GM19467 (cell line): ENCODE measurements around the gene SIPA1L3.

Source experiments
- ATAC-seq: cut with Tn5 transposase; IDR thresholded peaks from one replicate; pipeline ENCODE4 v1.9.1; 2021; ENCODE audit warnings: mild to moderate bottlenecking, moderate library complexity; ENCODE audit not compliant: unreplicated experiment

SIPA1L3 gene

DNA sequence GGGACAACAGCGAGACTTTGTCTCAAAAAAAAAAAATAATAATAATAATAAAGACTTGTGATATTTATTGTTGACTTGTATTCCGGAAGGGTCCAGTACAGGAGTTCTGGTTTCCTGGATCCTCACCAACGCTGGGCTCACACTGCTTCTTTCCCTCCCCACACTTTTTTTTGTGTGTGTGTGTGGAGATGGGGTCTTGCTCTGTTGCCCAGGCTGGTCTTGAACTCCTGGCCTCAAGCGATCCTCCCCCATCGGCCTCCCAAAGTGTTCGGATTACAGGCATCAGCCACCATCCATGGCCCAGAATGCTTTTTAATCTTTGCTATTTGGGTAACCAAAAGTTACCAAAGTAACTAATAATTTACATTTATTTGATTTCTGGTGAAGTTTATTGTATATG, 39.1 kb downstream of the SIPA1L3 start:
- no peak for ATAC-seq

DNA sequence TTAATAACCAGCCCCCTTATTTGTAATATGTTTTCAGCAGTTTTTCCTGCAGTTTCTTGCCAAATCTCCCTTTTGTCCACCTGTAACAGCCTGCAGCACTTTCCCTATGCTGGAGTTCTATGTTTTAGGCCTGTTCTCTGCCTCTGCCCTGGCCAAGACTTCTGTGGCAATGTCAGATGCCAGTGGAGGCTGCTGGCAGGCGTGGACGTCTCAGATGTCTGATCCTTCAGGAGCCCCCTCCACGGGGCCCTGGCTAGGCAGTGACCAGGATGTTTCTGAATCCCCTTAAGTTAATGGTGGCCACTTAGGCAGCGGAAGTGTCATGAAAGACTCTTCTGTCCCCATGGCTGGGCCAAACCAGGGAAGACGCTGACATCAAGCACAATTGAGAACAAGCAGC, 40.8 kb downstream of the SIPA1L3 start:
- ATAC-seq, result no peak

DNA sequence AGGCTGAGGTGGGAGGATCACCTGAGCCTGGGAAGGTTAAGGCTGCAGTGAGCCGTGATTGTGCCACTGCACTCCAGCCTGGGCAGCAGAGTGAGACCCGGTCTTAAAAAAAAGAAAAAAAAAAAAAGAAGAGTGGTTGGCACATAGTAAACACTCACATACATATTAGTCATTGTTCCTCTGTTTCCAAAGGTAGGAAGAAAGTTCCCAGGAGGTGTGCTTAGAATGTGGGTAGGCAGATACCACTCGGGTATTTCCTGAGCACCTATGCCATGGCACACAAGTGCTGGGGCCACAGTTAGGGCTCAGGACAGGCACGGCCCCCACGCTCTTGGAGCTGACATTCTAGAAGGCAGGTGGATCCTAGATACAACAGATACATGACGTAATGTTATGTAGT, 41.4 kb downstream of the SIPA1L3 start:
- ATAC-seq, result no peak

DNA sequence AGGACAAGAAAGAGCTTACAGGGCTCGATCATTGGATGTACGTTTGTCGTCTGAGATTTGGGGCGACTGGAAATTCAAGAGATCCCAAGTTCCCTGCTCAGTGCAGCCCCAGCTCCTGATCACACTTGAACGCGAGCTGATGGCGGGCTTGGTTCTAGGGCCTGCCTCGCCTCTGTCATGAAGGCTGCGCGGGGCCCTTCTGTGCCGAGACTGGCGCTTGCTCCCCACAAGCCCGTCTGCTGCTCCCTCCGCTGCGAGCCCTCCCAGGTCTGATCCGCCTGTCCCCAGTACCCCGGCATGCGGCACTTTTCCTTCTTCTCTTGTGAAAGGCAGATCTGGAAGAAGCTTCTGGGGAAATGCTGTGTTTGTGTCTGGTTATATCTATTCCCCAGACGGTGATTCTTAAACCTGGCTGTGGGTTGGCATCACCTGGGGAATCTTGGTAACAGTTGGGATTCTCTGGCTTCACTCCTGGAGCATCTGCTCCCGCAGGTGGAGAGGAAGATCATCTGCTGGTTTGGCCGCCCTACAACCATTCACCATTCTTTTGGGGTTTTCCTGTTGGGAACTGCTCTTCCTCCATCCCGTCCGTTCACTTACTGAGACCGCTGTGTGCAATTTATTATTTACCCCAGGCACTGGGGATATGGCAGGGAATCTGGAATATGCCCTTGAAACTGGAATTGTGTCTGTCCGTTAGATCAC, 43.6 kb downstream of the SIPA1L3 start:
- no peak for ATAC-seq

DNA sequence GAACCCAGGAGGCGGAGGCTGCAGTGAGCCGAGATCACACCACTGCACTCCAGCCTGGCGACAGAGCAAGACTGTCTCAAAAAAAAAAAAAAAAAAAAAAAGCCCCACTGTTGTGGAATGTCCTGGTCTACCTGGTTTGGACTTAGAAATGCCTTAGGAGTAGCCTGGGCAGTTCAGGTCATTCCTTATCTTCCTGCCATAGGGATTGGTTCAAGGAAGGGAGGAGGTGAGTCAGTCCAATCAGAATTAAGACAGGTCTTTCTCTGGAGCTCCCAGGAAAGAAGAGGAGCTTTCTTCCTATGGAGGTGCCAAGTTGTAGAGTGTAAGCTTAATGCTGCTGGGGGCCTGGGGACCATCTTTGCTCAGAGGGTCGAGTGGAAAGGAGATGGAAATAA, 44.8 kb downstream of the SIPA1L3 start:
- ATAC-seq, result no peak

DNA sequence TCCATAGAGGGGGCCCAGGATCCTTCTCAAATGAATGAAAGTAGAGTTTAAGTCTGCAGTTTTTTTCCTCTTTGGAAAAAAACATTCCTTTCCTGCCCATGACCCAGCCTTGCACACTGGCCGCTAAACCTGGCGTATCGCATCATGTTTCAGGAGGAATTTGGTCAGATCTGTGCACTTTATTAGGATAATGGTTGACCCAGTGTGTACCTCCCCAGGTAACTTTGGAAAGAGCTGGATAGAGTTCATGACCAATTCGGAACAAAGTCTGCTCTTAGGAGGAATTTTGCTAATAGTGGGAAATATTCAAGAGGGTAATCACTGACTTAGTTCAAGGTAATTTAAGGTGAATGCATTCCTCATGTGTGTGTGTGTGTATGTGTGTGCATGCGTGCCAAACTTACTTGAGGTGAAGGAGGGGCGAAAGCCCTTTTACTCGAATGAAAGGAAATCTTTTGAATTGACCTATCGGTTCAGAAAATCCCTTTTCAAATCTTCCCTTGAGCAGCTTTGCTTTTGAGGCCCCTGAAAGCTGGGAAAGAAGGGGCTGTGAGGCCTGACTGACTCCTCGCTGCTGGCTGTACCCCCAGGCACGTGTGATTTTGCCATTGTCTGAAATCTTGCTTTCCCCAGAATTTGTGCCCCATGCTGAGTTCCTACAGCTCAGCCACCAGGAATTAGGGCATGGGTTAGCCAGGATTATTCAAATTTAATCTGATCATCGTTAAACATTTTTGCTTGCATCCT, 46.3 kb downstream of the SIPA1L3 start:
- ATAC-seq, result no peak

DNA sequence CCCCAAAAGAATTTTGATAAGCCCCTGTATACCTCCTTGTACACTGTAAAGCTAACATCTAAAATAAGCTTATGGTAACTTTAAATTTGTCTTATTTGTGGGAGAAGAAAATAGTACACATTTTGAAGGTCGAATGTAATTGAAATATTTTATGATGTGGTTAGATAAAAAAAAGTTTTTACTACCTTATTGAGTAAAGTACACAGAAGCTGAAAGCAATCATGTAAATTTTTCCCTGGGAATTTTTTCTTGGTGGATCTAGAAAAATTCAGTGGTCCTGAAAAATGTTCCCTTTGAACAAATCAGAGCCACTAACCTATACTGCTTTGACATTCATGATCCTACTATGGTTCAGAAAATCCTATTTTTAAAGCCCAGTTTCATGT, 46.9 kb downstream of the SIPA1L3 start:
- ATAC-seq, result no peak

DNA sequence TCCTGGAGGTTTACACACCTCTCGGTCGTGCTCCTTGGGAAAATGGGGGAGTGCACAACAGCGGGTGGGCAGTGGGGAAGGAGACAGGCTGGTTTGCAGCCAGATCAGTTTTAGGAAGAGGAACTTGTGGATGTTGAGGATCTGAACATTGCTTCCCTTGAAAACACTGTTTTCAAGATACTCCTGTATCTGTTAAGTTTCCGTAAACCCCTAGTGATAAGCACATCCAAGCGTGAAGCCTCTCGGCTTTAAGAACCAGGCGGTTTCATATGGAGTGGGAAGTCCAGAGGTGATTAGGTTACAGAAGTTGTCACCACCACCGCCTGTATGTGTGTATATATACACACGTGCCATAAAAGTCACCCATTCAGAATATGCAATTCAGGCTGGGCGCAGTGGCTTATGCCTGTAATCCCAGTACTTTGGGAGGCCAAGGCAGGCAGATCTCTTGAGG, 47.4 kb downstream of the SIPA1L3 start:
- ATAC-seq, result no peak

DNA sequence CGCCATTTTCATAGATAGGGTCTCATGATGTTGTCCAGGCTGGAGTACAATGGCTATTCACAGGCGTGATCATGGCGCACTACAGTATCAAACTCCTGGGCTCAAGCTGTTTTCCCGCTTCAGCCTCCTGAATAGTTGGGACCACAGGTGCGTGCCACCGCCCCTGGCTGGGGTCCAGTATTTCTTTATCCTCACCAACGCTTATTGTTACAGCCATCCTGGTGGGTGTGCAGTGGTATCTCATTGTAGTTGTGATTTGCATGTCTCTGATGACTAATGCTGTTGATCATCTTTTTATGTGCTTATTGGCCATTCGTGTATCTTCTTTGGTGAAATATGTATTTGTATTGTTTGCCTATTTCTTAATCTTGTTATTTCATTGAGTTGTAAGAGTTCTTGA, 49.0 kb downstream of the SIPA1L3 start:
- ATAC-seq, result no peak

DNA sequence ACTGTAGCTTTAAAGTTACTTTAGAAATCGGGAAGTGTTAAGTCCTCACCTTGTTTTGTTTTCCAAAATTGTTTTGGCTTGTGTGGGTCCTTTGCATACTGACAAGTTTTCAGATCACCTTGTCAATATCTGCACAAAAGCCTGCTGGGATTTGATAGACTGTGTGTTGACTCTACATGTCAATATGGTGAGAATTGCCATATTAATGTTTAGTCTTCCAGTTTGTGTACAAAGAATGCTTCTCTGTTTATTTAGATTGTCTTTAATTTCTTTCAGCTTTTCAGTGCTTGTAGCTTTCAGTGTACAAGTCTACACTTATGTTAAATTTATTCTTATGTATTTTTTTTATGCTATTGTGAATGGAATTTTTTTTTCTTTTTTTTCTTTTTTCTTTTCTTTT, 50.2 kb downstream of the SIPA1L3 start:
- ATAC-seq, result no peak

DNA sequence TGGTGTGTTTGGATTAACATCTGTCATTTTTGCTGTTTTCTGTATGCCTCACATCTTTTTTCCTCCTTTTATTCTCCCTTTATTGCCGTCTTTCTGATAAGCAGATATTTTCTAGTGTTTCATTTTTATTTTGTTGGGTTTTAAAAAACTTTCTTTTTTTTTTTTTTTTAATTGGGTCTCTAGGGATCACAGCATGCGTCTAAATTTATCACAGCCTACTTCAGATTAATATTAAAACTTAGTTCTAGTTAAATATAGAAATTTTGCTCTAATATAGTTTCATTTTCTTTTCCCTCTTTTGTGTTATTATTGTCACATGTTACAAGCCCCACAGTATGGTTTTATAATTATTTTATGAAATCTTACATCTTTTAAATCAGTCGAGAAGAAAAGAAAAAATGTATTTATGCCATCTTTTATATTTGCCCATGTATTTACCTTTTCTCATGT, 52.7 kb downstream of the SIPA1L3 start:
- no peak for ATAC-seq

DNA sequence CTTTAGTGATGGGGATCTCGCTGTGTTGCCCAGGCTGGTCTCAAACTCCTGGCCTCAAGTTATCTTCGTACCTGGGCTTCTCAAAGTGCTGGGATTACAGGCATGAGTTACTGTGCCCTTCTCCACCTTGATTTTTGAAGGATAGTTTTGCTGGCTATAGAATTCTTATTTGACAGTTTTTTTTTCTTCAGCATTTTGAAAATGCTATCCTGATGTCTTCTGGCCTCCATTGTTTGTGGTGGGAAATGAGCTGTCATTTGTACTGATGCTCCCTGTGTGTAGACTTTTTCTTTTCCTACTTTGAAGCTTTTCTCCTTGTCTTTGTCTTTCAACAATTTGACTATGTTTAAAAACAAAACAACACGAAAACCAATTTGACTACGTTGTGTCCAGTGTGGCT, 54.2 kb downstream of the SIPA1L3 start:
- no peak for ATAC-seq

DNA sequence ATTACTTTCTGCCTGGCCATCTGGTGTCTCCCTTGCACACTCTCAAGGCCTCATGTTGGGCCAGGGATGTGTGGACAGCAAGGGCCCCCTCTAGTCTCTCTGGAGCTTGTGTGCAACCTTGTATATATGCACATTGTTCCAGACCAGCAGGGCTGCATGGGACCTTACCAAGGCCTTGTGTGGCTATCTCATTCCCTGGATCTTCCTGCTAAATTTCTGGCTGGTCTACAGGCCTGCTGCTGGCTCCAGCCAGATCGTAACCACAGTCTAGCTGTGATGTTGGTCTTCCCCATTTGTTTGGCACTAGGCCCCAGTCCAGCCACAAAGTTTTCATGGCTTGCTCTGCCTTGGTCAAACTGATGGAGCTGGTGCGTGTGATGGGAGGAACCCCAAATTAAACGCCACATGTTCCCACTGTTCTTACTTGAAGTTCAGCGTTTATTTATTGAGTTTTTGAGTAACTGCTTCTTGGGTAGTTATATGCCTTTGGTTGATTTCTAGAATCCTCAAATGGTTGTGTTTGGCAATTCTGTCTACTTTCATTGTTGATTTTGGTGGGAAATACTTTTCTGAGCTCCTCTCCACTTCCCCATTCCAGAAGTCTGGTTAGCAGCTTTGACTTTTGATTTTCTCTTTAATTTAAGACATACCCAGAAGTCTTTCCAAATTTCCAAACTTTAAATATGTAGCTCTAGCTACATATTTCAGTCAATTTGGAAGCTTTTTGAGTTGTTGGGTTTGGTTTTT, 56.4 kb downstream of the SIPA1L3 start:
- no peak for ATAC-seq

DNA sequence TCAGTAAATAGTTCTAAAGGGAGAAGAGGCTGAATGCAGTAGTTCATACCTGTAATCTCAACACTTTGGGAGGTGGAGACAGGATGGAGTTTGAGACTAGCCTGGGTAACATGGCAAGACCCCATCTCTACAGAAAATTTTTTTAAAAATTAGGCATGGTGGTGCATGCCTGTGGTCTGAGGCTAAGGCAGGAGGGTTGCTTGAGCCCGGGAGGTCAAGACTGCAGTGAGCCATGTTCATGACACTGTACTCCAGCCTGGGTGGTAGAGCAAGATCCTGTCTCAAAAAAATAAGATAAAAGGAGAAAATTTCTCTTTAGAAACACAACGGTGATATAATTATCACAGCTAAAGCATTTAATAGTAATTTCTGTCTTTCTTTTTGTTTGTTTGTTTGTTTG, 57.1 kb downstream of the SIPA1L3 start:
- ATAC-seq, result no peak

DNA sequence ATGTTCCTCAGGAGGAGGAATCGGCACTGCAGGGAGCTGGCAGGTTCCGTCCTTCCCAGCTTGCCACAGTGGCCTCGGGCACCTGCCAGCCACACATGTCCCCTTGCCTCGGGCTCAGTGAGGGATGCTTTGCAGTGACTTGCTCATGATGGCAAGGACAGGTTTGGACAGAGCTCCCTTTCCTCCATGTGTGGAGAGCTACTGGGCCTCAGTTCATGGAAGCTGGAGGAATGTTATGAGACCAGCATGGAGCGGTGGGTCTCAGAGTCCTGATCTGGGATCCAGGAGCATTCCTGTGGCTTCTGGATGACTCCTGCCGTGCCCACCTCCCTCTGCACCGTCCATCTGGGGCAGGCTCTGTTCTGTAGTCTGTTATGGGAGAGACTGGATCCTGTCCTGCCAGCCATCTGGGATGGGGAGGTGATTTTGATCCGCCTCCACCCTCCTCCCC, 59.2 kb downstream of the SIPA1L3 start:
- no peak for ATAC-seq

DNA sequence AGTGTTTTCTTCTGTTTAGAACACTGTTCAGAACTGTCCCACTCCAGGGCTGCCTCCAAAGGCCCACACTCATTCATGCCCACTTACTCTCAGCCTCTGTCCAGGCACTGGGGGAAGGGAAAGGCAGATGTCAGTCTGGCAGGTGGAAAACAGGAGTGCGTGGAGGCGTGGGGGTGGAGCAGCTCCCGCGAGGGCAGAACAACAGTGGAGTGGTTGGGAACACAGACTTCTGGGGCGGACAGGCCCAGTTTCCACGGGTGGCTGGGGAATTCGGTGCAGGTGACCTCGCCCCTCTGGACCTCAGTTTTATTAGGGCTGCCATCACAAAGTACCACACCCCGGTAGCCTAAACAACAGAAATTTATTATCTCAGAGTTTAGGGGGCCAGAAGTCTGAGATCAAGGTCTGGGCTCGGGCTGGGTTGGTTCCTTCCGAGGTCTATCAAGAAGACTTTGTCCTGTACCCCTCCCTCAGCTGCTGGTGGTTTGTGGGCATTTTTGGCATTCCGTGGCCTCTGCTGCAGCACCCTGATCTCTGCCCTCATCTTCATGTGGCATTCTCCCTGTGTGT, 59.7 kb downstream of the SIPA1L3 start:
- no peak for ATAC-seq

DNA sequence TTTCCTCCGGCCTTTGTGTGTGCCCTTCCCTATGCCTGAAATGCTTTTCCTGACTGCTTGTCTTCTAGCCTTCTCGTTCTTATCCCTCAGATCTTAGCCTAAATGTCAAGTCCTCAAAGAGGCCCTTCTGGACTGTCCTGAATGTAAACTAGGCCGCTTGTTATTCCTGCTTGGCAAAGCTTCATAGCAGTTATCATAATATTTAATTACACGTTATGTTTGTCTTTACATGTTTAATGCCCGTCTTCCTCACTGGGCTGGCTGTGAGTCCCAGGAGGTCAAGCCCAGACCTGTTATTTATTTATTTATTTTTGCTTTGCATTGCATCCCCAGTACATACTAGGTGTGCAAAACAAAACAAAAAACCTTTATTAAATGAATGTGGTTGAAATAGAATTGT, 62.7 kb downstream of the SIPA1L3 start:
- ATAC-seq, result no peak

DNA sequence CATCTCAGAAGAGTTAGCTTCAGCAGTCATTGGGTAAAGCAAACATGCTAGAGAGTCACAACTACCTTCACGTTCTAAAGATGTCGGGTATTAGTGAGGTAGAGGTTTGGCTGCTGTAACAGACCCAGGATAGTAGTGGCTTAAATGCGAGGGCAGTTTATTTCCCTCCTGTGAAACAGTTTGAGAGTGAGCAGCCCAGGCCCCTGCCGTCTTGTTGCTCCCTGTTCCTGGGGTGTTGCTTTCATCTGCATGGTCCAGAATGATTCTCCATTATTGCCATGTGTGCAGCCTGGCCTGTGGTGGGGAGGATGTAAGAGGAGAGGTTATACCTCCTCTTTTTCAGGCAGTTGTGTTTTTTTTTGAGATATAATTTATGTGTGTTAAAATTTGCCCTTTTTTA, 63.7 kb downstream of the SIPA1L3 start:
- ATAC-seq, result no peak

DNA sequence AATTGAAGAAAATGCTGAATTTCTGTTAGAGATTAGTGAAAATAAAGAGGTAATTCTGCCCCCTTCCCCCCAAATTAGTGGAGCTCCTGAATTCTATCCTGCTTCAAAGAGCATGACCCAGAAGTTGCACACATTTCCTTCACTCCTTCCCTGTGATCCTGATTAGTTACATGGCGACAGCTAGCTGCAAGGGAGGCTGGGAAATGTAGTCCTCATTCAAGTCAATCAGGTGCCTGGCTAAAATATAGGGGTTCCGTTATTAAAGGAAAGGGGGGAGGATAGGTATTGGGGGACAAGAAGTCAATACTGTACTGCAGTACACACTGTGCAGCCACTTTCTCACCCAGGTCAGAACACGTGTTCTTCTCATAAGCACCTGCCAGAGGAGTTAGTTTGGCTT, 65.8 kb downstream of the SIPA1L3 start:
- ATAC-seq, result no peak

DNA sequence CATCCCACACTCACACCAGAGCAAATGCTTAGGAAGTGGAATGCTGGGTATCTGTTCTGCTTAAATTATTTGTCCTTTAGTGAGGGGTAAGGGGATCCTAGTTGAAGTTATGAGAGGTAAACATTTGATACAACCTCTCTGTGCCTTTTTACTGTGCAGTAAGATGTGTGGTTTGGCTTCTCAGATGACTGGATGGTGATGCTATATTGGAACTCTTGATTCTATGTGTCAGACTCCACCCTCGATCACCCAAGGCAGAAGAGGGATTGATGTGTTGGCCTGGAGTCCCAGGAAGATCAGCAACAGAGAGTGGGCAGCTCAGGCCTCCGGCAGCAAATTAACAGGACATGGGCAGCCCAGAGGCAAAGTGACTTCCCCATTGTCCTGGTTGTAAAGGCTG, 66.7 kb downstream of the SIPA1L3 start:
- no peak for ATAC-seq

DNA sequence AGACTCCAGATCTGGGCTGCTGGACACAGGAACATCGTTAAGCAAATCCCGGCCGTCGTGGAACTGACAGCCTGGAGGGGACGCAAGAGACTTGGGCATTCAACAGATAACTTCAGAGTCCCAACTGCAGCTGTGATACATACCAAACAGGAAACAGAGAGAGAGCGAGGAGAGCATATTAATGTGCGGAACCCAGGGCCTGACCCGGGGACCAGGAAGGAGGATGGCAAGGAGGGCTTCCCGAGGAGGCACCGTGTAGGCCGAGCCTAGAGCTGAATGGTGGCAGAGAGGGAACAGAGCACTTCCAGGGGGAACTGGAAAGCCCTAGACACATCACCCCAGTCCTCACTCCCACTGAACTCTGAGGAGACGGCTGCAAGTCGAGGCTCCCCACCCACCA, 68.1 kb downstream of the SIPA1L3 start:
- no peak for ATAC-seq
